Stimulated activated CD4-positive, alpha-beta T cell treated with anti-CD3 and anti-CD28 coated beads, Interleukin-12 subunit alpha, Interleukin-12 subunit beta, amount 100 ng/mL, for 48 hours (primary cell): ENCODE data around the gene MYH14.

Source experiments
- DNase-seq, 3 donors: peaks; one replicate each; pipeline ENCODE4 v3.0.0-alpha.2; 2020; ENCODE audit warnings: low read depth in 2 of 3, low spot score in 1 of 3

The MYH14 gene

DNA sequence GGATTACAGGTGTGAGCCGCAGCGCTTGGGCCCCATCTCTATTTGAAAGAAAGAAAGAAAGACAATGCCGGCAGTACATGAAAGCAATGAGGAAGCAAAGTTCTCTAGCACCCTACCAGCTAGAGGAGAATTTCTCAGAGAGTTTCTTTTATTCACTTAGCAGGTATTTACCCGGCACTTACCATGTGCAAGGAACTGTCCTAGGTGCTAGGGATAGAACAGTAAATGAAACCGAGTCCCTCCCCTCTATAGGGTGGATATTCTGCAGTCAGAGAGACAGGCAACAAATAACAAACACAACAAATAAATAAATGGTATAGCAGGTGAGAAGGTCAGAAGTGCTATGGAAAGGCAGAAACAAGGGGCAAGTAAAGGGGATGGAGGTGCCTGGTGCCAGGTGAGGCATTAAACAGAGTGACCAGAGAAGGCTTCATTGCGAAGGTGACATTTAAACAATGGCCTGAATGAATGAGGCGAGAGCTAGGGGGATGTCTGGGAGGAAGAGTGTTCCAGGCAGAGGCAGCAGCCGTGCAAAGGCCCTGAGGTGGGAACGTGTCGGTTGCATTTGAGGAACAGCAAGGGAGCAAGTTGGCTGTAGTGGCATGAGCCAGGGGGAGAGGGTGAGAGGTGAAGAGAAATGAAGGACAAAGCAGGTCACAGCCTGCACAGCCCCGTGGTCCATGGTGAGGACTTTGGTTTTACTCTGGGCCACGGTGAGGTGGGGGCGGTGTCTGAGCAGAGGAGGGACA lies 10.8 kb upstream of the MYH14 start:
- no peak for DNase-seq

- no peak for DNase-seq
Measured at GRCh38 chr19:50195224-50195623, 8.2 kb upstream of the MYH14 start.

DNA sequence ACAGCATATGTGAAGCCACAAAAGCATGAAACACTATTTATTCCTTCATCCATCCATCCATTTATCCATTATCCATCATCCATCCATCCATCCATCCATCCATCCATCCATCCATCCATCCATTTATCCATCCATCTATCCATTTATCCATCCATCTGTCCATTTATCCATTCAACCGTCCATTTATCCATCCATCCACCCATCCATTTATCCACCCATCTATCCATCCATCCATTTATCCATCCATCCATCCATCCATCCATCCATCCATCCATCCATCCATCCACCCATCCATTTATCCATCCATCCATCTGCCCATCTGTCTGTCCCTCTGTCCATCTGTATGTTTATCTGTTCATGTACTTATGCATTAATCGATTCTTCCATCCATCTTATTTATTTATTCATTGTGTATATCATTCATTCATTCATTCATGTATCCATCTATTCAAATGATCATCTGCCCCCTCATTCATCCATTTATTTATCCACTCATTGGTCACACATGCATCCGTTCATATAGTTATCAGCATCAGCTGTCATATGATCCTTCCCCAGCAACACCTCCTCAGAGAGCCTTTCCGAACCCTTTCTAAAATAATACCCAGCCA lies 7.0 kb upstream of the MYH14 start:
- DNase-seq = no peak

DNA sequence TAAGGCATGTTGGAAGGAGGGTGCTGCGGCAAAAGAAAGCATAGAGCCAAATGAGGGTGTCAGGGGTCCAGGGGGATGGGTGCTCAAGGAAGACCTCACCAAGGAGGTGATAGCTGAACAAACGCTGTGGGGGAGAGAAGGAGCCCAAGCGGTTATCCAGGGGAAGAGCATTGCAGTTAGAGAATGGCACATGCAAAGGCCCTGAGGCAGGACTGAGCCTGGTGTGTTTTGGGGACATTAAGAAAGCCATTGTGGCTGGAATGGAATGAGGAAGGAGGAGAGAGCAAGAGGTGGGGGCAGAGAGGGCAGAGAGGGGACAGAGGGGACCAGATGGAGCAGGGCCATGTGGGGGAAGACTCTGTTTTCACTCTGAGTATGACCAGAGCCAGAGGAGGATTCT lies 6.1 kb upstream of the MYH14 start:
- DNase-seq = no peak

GRCh38 chr19:50198431-50199258 lies 4.8 kb upstream of the MYH14 start:
- no peak for DNase-seq

- no peak for DNase-seq
Measured at GRCh38 chr19:50199259-50199555, 4.2 kb upstream of the MYH14 start.

DNA sequence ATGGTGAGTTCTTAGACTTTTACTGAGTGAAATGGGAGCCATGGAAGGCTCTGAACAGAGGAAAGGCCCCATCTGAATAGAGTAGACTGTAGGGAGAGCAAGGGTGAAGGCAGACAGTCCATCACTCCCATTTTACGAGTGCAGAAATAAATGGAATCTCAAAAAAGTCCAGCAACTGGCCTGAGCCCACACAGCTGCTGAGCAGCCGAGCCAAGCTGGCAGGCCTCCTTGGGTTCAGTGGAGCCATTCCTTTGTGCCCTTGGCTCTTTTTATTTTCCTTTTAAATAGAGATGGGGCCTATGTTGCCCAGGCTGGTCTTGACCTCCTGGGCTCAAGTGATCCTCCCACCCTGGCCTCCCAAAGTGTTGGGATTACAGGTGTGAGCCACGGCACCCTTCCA lies 1.0 kb upstream of the MYH14 start:
- no peak for DNase-seq

GRCh38 chr19:50202962-50203280 lies 501 bp upstream of the MYH14 start:
- DNase-seq = no peak

DNA sequence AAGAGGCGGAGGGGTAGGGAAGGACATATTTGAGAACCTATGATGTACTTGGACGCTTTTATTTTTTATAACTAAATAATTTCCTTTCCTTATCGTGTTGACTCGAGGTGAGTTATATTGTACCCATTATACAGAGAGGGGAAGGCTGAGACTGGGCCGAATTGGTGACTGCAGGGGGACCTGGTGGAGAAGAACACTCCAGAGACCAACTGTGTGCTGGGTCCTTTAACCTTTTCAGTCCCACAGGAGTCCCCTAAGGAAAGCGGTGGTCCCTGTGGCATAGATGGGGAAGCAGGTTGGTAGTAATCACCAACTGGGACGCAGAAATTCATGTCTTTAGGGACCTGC lies 633 bp downstream of the MYH14 start:
- DNase-seq = no peak

DNA sequence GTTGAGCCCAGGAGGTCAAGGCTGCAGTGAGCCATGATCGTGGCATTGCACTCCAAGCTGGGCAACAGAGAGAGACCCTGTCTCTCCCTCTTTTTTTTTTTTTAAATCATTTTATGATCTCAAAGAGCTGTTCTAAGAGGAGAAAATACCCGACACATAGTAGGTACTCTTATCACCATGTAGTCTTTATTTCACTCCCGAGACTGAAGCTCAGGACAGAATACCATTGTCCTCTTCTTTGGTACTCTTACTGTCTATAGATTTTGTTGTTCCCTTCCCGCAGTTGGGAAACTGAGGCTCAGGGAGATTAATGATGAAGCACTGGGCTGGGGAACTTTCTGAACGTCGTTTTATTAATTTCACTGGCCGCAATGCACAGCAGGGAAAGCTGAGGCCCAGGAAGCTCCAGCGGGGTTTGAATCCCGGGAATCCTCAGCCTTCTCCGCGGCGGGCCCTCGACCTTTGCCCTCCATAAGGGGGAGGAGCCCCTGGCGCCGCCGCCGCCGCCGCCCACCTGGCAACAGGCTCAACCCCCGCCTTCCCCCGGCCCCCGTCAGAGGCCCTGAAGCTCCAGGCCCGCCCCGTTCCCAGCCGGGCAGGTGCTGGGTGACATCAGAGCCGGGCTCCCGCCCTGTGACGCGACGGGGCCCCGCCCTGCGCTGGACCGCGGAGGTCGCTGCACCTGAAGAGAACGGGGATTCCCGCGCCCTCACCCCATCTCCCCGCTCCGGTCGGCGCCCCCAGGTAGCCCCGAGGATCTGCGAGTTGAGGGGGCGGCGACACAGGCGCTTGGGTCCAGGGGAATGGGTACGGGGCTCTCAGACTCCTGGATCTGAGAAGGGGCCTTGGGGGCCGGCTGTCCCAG lies 1.6 kb downstream of the MYH14 start:
- no peak for DNase-seq

DNA sequence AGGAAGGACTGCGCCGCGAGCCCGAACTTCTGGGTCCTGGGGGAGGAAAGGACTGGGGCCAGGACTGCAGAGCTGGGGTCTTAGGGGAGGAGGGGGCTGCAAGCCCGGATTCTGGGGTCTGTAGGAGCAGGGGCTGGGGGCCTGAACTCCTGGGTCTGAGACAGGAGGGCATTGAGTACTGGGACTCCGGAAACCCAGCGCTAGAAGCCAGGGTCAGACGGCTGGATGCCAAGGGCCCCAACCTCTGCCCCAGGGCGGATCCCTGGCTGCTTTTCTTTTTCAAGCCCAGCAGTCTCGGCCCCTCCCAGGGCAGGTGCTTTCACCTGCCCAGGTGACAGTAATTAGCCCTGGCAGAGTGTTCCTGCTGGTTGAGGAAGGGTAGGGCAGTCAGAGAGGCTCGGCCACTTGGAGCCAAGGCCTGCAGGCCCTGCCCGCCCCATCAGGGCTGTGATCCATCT lies 2.3 kb downstream of the MYH14 start:
- DNase-seq = no peak

GRCh38 chr19:50206191-50206590 lies 2.8 kb downstream of the MYH14 start:
- DNase-seq = no peak

GRCh38 chr19:50207730-50208129 lies 4.3 kb downstream of the MYH14 start:
- DNase-seq = no peak

- DNase-seq = no peak
Measured at GRCh38 chr19:50209131-50209530, 5.7 kb downstream of the MYH14 start.

DNA sequence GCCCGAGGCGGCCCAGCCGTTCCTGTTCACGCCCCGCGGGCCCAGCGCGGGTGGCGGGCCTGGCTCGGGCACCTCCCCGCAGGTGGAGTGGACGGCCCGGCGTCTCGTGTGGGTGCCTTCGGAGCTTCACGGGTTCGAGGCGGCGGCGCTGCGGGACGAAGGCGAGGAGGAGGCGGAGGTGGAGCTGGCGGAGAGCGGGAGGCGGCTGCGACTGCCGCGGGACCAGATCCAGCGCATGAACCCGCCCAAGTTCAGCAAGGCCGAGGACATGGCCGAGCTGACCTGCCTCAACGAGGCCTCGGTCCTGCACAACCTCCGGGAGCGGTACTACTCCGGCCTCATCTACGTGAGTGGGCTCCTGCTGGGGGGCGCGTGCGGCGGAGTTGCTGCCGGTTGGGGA lies 7.0 kb downstream of the MYH14 start:
- DNase-seq = no peak

DNA sequence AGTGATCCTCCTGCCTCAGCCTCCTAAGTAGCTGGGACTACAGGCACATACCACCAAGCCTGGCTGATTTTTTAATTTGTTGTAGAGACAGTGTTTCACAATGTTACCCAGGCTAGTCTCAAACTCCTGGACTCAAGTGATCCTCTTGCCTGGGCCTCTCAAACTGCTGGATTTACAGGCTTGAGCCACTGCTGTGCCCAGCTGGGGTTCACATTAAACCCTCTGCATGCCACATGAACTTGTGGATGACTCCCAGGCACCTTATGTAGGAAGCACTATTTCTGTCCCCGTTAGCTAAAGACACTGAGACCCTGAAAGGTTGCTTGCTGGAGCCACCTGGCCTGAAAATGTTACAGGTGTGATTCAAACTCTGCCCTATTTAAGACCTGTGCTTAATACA lies 10.5 kb downstream of the MYH14 start:
- no peak for DNase-seq

DNA sequence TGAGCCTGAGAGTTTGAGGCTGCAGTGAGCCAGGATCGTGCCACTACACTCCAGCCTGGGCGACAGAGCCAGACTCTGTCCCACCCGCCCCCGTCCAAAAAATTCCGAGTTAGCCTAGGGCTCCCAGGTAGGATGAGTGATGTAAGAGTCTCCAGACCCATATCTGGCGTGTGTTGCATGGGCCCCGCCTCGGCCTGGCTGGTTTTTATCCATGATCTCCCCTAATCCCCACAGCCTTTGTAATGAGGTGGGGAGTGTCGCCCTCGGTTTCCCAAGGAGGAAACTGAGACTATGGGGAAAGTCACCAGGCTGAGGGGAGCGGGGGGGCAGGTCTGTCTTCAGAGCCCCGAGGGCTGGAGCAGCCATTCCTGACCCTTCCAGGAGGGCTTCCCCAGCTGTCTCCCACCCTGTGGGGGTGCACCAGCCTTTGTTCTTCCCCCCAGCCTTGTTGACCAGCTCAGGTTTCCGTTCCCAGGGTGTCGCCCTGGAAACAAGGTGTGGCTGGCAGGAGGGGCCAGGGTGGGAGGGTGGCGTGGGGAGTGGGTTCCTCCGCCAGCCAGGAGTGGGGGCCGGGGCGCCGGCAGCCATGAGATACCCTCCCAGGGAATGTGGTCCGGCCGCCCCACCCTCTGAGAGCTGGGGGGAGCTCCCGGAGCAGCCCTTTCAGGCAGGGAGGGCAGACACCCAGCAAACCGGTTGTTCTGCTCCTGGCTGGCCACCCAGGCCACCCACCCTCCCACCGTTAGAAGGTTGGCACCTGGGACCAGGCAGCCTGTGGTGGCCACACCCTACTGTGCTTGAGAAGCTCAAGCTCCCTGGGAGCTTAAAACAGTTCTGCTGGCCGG lies 11.5 kb downstream of the MYH14 start:
- no peak for DNase-seq

DNA sequence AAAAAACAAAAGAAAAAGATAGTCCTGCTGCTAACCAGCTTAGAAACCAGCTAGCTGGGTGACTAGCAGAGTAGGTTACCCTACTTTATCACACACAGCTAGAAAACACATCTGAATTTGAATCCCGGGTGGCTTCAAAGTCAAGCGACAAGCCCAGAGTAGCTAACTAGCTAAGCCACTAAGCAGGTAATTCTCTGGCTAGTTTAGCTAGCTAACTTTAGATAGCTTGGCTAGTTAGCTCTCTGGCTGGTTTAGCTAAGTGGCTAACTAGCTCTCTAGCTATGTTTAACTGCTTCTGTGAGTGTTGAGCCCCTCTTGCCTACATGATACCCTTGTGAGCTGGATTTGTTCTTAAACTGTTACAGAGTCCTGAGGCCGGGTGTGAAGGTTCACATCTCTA lies 12.4 kb downstream of the MYH14 start:
- DNase-seq = no peak

DNA sequence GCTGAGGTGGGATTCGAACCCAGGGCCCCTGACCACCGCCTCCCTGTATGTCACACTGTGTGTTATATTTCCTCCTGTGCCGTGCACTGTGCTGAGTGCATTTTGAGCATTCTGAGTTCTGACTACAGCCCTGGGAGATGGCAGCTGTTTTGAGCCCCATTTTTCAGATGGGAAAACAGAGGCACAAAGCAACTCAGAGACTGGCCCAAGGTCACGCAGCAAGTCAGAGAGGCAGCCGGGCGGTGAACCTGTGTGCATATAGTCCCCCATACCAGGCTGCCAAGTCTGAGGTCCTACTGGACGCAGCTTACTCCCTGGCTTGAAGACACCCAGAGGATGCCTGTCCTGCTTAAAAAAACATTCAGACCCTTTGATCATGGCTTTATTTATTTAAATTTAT lies 17.7 kb downstream of the MYH14 start:
- DNase-seq = no peak

- DNase-seq = no peak
Measured at GRCh38 chr19:50222691-50223438, 19.4 kb downstream of the MYH14 start.
